CD14-positive monocyte (primary cell): ENCODE measurements around the gene ARVCF. TPM values are rescaled to one million over a fixed set of nuclear protein-coding genes. Genes with fewer than 3 reads are reported as not detected.

ENCODE experiments used
- DNase-seq, 3 donors: peaks; one replicate each; pipeline ENCODE4 v3.0.0-alpha.2; 2011 to 2022
- H2AFZ ChIP-seq: 2 replicates; pipeline ENCODE4 v1.6.0; 2012; ENCODE audit warnings: mild to moderate bottlenecking, low read depth, low read length, inconsistent platforms; ENCODE audit not compliant: insufficient read depth, poor library complexity, severe bottlenecking
- H3K27ac ChIP-seq, 2 donors: 1 replicate in 1 of 2; 2 replicates in 1 of 2; pipeline ENCODE4 v1.5.1; 2012 to 2013; ENCODE audit warnings: low read length in 2 of 2, control low read depth in 1 of 2, inconsistent platforms in 1 of 2, low read depth in 1 of 2, mild to moderate bottlenecking in 1 of 2
- H3K27me3 ChIP-seq, 2 donors: one replicate each; pipeline versions ENCODE4 v1.6.0 to v1.6.1; 2011 to 2013; ENCODE audit warnings: low read length in 2 of 2; ENCODE audit not compliant: control insufficient read depth in 2 of 2, insufficient read depth in 2 of 2
- H3K36me3 ChIP-seq, 2 donors: replicated peaks in 1 of 2; 1 replicate in 1 of 2; 2 replicates in 1 of 2; pipeline versions ENCODE4 v1.5.1 to v1.6.1; 2012 to 2013; ENCODE audit warnings: low read length in 2 of 2, control low read depth in 1 of 2, inconsistent platforms in 1 of 2, mild to moderate bottlenecking in 1 of 2; ENCODE audit not compliant: insufficient read depth in 2 of 2, control insufficient read depth in 1 of 2
- H3K4me1 ChIP-seq, 2 donors: 1 replicate in 1 of 2; 2 replicates in 1 of 2; pipeline versions ENCODE4 v1.5.1 to v1.6.1; 2012 to 2013; ENCODE audit warnings: low read length in 2 of 2, control low read depth in 1 of 2, inconsistent platforms in 1 of 2, mild to moderate bottlenecking in 1 of 2, moderate library complexity in 1 of 2; ENCODE audit not compliant: insufficient read depth in 2 of 2, control insufficient read depth in 1 of 2
- H3K4me2 ChIP-seq: replicated peaks from 2 replicates; pipeline ENCODE3; 2012; ENCODE audit warnings: low read length, moderate library complexity, mild to moderate bottlenecking; ENCODE audit not compliant: poor library complexity, severe bottlenecking; ENCODE audit errors: extremely low read depth
- H3K4me3 ChIP-seq, 3 experiments: fragments of 200-600 bp in 1 of 3; sonication (generic) in 1 of 3; replicated peaks in 1 of 3; 1 replicate in 2 of 3; 2 replicates in 1 of 3; pipeline ENCODE4 v1.5.1; 2011 to 2013; ENCODE audit warnings: low read length in 3 of 3, mild to moderate bottlenecking in 3 of 3, control low read depth in 2 of 3, low read depth in 2 of 3, inconsistent platforms in 1 of 3, moderate library complexity in 1 of 3
- H3K79me2 ChIP-seq: 2 replicates; pipeline ENCODE4 v1.6.0; 2012; ENCODE audit warnings: mild to moderate bottlenecking, control low read depth, inconsistent platforms, low read length, moderate library complexity; ENCODE audit not compliant: insufficient read depth
- H3K9ac ChIP-seq: 2 replicates; pipeline ENCODE4 v1.6.0; 2017; ENCODE audit warnings: low read length, mild to moderate bottlenecking; ENCODE audit not compliant: insufficient read depth, poor library complexity, severe bottlenecking
- H3K9me3 ChIP-seq, 2 donors: replicated peaks in 1 of 2; 1 replicate in 1 of 2; 2 replicates in 1 of 2; pipeline versions ENCODE4 v1.5.1 to v1.6.1; 2012 to 2013; ENCODE audit warnings: low read length in 2 of 2, control low read depth in 1 of 2; ENCODE audit not compliant: control insufficient read depth in 1 of 2, insufficient read depth in 1 of 2
- H4K20me1 ChIP-seq: 2 replicates; pipeline ENCODE4 v1.6.0; 2012; ENCODE audit warnings: mild to moderate bottlenecking, low read length, control low read depth, moderate library complexity; ENCODE audit not compliant: insufficient read depth
- H3K27ac Mint-ChIP-seq, 7 donors: one replicate each; pipeline ENCODE4 v1.8.0; 2020; ENCODE audit warnings: mild to moderate bottlenecking in 7 of 7, mixed read lengths in 7 of 7, moderate library complexity in 6 of 7, inconsistent platforms in 2 of 7
- H3K27me3 Mint-ChIP-seq, 3 donors: one replicate each; pipeline ENCODE4 v1.8.0; 2021 to 2022; ENCODE audit warnings: low read depth in 3 of 3, mild to moderate bottlenecking in 3 of 3, mixed read lengths in 3 of 3, moderate library complexity in 3 of 3, inconsistent platforms in 1 of 3
- H3K36me3 Mint-ChIP-seq, 2 donors: one replicate each; pipeline ENCODE4 v1.8.0; 2020; ENCODE audit warnings: mixed read lengths in 2 of 2, inconsistent platforms in 1 of 2, mild to moderate bottlenecking in 1 of 2
- H3K4me1 Mint-ChIP-seq: one replicate; pipeline ENCODE4 v1.8.0; 2020; ENCODE audit warnings: mild to moderate bottlenecking, mixed read lengths
- H3K4me3 Mint-ChIP-seq, 2 donors: one replicate each; pipeline ENCODE4 v1.8.0; 2020; ENCODE audit warnings: mild to moderate bottlenecking in 2 of 2, mixed read lengths in 2 of 2, moderate library complexity in 1 of 2
- H3K9me3 Mint-ChIP-seq, 7 donors: one replicate each; pipeline ENCODE4 v1.8.0; 2020 to 2022; ENCODE audit warnings: mixed read lengths in 7 of 7, mild to moderate bottlenecking in 6 of 7, moderate library complexity in 6 of 7, inconsistent platforms in 2 of 7
- WGBS: methylation state at CpG from one replicate; pipeline ENCODE4 v1.1.5; 2013; ENCODE audit warnings: missing lambda C conversion rate; ENCODE audit not compliant: insufficient coverage; 5-methylcytosine and 5-hydroxymethylcytosine counted together
- intact Hi-C, 2 donors: fragments of 100-400 bp; cut with micrococcal nuclease; formaldehyde crosslinking; loops; one replicate each; pipeline versions ENCODE4 v1.15.0 to v1.15.1; 2023
- polyA plus RNA-seq, 3 donors: library from polyadenylated mRNA; depleted of rRNA in 1 of 3; unstranded in 2 of 3; stranded (reverse) in 1 of 3; fragments of 300-500 nt in 2 of 3; fragments of >200 nt in 1 of 3; fragmentation: Illumina TruSeq in 2 of 3; gene quantifications; 1 replicate in 2 of 3; 2 replicates in 1 of 3; pipeline ENCODE4 v1.2.3, GENCODE V29; 2012 to 2021
- TF ChIP-seq, protein P1 (sequence below): fragments of 200-600 bp; IDR thresholded peaks from one replicate; pipeline ENCODE4 v1.8.0; 2022; ENCODE audit warnings: antibody characterized with exemption, mild to moderate bottlenecking

The ARVCF gene
- polyA plus RNA-seq, 3 donors, result 0.31 to 2.6 (median 0.44) TPM

DNA sequence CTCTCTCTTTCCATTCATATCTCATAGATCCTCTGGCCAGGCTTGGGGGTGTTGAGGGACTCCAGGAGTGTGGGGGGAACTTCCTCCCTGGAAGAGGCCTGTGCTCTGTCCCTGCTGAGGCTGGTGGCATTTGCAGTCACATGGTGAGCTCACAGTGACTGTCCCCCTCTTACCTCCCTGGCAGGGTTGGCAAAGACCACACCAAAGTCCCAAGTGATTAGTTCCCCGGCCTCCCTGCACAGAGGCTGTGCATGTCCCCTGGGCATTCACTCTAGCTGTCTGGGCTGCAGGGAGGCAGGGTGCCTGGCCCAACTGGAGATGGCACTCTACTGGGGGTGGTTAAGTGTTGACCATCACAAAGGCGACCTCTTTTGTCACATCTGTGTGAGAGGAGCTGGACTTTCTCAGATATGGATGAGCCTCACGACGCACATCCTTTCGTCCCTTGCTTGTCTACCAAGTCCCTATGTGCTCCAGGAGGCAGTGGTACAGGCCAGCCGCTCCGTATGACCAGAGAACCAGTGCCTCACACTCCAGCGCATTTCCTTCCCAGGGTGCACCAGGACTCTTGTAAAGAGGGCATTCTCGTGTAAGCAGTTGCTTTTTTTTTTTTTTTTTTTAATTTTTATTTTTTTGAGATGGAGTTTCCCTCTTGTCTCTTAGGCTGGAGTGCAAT is 13.1 kb upstream of the ARVCF start:
- H3K4me1 Mint-ChIP-seq, result peaks cover 18% of the 10 kb centered on the region

DNA sequence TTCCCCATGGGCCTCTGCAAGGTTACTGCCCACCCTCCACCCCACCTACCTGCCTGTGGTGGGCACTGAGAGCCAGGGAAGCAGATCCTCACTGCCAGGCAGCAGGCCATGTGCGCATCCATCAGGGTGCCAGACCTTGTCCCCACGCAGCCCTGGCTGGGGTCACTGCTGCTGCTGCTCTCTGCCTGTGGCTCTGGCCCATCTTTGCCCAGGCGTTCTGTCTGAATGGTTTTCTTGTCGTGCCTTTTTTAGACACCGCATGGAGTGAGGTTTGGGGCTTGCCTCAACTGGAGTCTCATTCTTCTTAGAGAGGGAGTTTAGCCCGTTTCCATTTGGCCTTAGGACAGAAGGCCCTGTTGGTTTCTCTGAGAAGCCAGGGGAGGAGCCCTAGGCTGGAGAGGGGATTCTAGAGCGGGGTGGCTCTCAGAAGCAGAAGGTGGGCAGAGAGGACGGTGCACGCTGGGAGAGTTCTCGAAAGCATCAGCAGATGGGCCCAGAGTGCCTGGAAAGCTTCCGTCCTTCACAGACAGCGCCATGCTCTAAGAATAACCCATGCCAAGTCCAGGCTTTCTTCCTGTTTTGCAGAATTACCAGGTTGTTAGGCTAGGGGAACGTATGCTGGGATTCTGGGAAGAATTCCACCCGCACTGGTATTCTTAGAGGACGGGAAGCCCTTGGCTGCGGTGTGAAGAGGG is 12.4 kb upstream of the ARVCF start:
- H3K27ac Mint-ChIP-seq, result peak overlapping the region in 3 of 7 donors; percentile 38 to 49 (median 41)
- Histone ChIP-seq H3K27me3 (no peaks in the 10 kb centered on the region), H3K4me3 (no peak overlapping the region), H3K36me3 (peaks cover 21 to 61% of the 10 kb centered on the region in 2 donors), H4K20me1 (peaks cover 99% of the 10 kb centered on the region), H3K4me1 (peaks cover 0 to 9% of the 10 kb centered on the region in 2 donors), H3K9me3 (no peaks in the 10 kb centered on the region), H3K79me2 (peaks cover 92% of the 10 kb centered on the region), H3K27ac (peak overlapping the region in 1 of 2 donors; percentile 31), H3K4me2 (no peak overlapping the region), H2AFZ (no peak overlapping the region), H3K9ac (no peak overlapping the region)
- 79% methylated on average over 8 of the region's 16 CpGs for WGBS
- intact Hi-C loops, result loop anchor here in 1 of 2 donors (10.0 kb wide), 1 partner anchor 86 kb away; the partner anchor contains the start of genes RANBP1 and TRMT2A
- TF ChIP-seq, protein P1, sequence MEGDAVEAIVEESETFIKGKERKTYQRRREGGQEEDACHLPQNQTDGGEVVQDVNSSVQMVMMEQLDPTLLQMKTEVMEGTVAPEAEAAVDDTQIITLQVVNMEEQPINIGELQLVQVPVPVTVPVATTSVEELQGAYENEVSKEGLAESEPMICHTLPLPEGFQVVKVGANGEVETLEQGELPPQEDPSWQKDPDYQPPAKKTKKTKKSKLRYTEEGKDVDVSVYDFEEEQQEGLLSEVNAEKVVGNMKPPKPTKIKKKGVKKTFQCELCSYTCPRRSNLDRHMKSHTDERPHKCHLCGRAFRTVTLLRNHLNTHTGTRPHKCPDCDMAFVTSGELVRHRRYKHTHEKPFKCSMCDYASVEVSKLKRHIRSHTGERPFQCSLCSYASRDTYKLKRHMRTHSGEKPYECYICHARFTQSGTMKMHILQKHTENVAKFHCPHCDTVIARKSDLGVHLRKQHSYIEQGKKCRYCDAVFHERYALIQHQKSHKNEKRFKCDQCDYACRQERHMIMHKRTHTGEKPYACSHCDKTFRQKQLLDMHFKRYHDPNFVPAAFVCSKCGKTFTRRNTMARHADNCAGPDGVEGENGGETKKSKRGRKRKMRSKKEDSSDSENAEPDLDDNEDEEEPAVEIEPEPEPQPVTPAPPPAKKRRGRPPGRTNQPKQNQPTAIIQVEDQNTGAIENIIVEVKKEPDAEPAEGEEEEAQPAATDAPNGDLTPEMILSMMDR, result no peak
- H3K4me3 Mint-ChIP-seq, result no peak overlapping the region
- H3K9me3 Mint-ChIP-seq, result peaks cover 0 to 1% (median 0%) of the 10 kb centered on the region in 7 donors
- H3K4me1 Mint-ChIP-seq, result peaks cover 20% of the 10 kb centered on the region
- H3K27me3 Mint-ChIP-seq, result peaks cover 0 to 4% (median 0%) of the 10 kb centered on the region in 3 donors
- H3K36me3 Mint-ChIP-seq, result peaks cover 19 to 53% of the 10 kb centered on the region in 2 donors
- DNase-seq, result no peak

More for the DNA sequence above, 13.1 kb upstream of the ARVCF start:
- Mint-ChIP-seq H3K27me3 (peaks cover 0 to 4% (median 0%) of the 10 kb centered on the region in 3 donors), H3K27ac (peak overlapping the region in 2 of 7 donors; percentile 38 to 60), H3K9me3 (peaks cover 0 to 1% (median 0%) of the 10 kb centered on the region in 7 donors), H3K4me3 (no peak overlapping the region), H3K36me3 (peaks cover 20 to 52% of the 10 kb centered on the region in 2 donors)
- Histone ChIP-seq H3K79me2 (peaks cover 90% of the 10 kb centered on the region), H2AFZ (no peak overlapping the region), H3K27ac (peak overlapping the region in 1 of 2 donors; percentile 20), H3K9me3 (no peaks in the 10 kb centered on the region), H3K9ac (no peak overlapping the region), H3K27me3 (no peaks in the 10 kb centered on the region), H3K4me3 (no peak overlapping the region), H3K4me2 (no peak overlapping the region), H3K36me3 (peaks cover 23 to 67% of the 10 kb centered on the region in 2 donors), H4K20me1 (peaks cover 99% of the 10 kb centered on the region), H3K4me1 (peaks cover 0 to 8% of the 10 kb centered on the region in 2 donors)
- TF ChIP-seq, protein P1, result no peak
- WGBS, result 93% methylated on average over 5 of the region's 9 CpGs
- no peak for DNase-seq
- intact Hi-C loops, result loop anchor here in 1 of 2 donors (10.0 kb wide), 1 partner anchor 85 kb away; the partner anchor contains the start of genes RANBP1 and TRMT2A
